Tibial artery (tissue), 4 donors: ENCODE data around the gene RAE1.
"Not testable (repeated sequence)": the region's sequence is repeated elsewhere in the genome, so short reads cannot be mapped to it uniquely, and the experiment has no call there.

ENCODE experiments used
- DNase-seq, 2 donors: peaks; one replicate each; pipeline ENCODE4 v3.0.0-alpha.2; 2019
- H3K27ac ChIP-seq, 2 donors: fragments of 200-600 bp; sonication (generic) in 1 of 2; 1 replicate in 1 of 2; 2 replicates in 1 of 2; pipeline ENCODE4 v1.5.1; 2018 to 2019; ENCODE audit warnings: mild to moderate bottlenecking in 1 of 2
- H3K27me3 ChIP-seq, 2 donors: fragments of 200-600 bp; sonication (generic) in 1 of 2; one replicate each; pipeline versions ENCODE4 v1.5.1 to v1.6.0; 2016 to 2019
- H3K36me3 ChIP-seq, 3 donors: fragments of 200-600 bp; sonication (generic) in 2 of 3; one replicate each; pipeline ENCODE4 v1.5.1; 2016 to 2019; ENCODE audit warnings: mild to moderate bottlenecking in 2 of 3
- H3K4me1 ChIP-seq, 4 donors: fragments of 200-600 bp; sonication (generic) in 2 of 4; 1 replicate in 3 of 4; 2 replicates in 1 of 4; pipeline ENCODE4 v1.5.1; 2016 to 2019
- H3K4me3 ChIP-seq, 2 donors: fragments of 200-600 bp; sonication (generic) in 1 of 2; 1 replicate in 1 of 2; 2 replicates in 1 of 2; pipeline ENCODE4 v1.5.1; 2018 to 2019; ENCODE audit warnings: mild to moderate bottlenecking in 2 of 2
- H3K9me3 ChIP-seq, 3 donors: fragments of 200-600 bp; sonication (generic) in 1 of 3; one replicate each; pipeline ENCODE4 v1.5.1; 2016 to 2019
- intact Hi-C: fragments of 100-400 bp; cut with DNase I; formaldehyde crosslinking; loops from one replicate; pipeline ENCODE4 v1.15.0; 2023; ENCODE audit warnings: low total_unique reads
- TF ChIP-seq, protein P1 (sequence below), 2 experiments: fragments of 200-600 bp in 1 of 2; fragments of 450-650 bp in 1 of 2; IDR thresholded peaks; one replicate each; pipeline ENCODE4 v1.5.1; 2017 to 2019; ENCODE audit warnings: antibody characterized with exemption in 2 of 2, mild to moderate bottlenecking in 1 of 2, moderate library complexity in 1 of 2

RAE1 gene

DNA sequence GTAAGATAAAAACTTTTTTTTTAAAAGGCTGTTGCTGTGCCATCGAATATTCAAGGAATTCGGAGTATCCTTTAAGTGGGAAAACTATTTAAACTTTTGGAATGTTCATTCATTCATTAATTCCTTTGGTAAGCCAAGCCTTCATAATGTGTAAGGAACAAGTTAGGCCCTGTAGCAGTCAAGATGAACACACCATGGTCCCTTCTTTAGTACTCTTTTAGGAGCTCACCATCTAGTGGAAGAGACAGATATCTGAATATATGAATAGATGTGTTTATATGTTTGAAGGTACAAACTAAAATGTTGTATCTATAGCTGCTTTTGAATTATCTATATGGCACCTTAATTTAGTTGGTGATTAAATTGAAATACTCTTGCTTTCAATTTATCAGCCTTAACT is 15.7 kb upstream of the RAE1 start:
- Histone ChIP-seq H3K36me3 (no peaks in the 10 kb centered on the region), H3K4me1 (no peaks in the 10 kb centered on the region), H3K9me3 (no peaks in the 10 kb centered on the region), H3K27me3 (peaks cover 0 to 23% of the 10 kb centered on the region in 2 donors), H3K27ac (no peak overlapping the region), H3K4me3 (no peak overlapping the region)
- intact Hi-C loops: no loop called here
- no peak for DNase-seq
- TF ChIP-seq, protein P1, sequence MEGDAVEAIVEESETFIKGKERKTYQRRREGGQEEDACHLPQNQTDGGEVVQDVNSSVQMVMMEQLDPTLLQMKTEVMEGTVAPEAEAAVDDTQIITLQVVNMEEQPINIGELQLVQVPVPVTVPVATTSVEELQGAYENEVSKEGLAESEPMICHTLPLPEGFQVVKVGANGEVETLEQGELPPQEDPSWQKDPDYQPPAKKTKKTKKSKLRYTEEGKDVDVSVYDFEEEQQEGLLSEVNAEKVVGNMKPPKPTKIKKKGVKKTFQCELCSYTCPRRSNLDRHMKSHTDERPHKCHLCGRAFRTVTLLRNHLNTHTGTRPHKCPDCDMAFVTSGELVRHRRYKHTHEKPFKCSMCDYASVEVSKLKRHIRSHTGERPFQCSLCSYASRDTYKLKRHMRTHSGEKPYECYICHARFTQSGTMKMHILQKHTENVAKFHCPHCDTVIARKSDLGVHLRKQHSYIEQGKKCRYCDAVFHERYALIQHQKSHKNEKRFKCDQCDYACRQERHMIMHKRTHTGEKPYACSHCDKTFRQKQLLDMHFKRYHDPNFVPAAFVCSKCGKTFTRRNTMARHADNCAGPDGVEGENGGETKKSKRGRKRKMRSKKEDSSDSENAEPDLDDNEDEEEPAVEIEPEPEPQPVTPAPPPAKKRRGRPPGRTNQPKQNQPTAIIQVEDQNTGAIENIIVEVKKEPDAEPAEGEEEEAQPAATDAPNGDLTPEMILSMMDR (IDR thresholded peaks at IDR 0.05): no peak

DNA sequence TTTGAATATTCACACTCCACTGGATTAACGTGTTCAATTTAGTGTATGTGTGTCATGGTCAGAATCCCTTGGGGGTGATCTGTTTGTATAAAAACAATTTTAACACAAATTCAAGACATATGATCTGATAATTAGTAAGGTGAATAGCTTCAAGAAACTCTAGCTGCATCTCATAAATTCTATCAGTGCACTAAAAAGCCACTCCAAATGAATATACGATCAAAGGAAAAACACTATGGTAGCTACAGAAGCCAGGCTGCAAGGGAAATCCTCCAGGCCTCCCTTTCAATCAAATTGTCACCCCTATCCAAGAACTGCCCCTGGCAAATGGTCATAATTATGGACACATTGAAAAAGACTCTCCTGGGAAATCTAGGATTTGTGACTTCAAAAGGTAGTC is 9.4 kb upstream of the RAE1 start:
- peaks cover 0 to 17% of the 10 kb centered on the region in 2 donors for H3K27me3 ChIP-seq
- no peaks in the 10 kb centered on the region for H3K4me1 ChIP-seq
- no peaks in the 10 kb centered on the region for H3K9me3 ChIP-seq
- H3K4me3 ChIP-seq: no peak overlapping the region
- H3K36me3 ChIP-seq: no peaks in the 10 kb centered on the region
- no peak overlapping the region for H3K27ac ChIP-seq
- DNase-seq: no peak
- intact Hi-C loops: loop anchor here (10.0 kb wide), 1 partner anchor 797 kb away; no protein-coding TSS in a partner anchor
- TF ChIP-seq, protein P1 (IDR thresholded peaks at IDR 0.05): no peak

GRCh38 chr20:57342829-57343228 is 8.2 kb upstream of the RAE1 start:
- intact Hi-C loops: loop anchor here (10.0 kb wide), 1 partner anchor 798 kb away; no protein-coding TSS in a partner anchor
- Histone ChIP-seq H3K4me3 (no peak overlapping the region), H3K27me3 (peaks cover 0 to 14% of the 10 kb centered on the region in 2 donors), H3K36me3 (no peaks in the 10 kb centered on the region), H3K27ac (no peak overlapping the region), H3K4me1 (no peaks in the 10 kb centered on the region), H3K9me3 (no peaks in the 10 kb centered on the region)
- DNase-seq: no peak
- TF ChIP-seq, protein P1 (IDR thresholded peaks at IDR 0.05): no peak

DNA sequence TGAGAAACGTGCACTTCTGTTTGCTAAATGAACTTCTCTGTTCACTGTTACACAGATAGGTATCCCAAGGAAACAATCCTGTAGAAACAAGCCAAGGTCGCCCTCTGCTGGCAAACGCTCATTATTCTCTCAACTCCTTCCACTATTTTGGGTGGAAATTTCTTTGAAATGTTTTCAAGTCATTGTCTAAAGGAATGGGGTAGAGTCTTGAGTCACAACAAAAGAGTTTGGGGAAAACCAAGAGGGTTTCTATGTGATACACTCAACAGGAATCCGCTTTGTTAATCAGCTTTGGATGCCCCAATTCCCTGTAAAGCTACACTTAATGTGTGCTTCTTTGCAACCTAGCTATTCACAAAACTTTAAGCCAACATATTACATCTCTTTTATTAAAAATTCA is 4.6 kb upstream of the RAE1 start:
- TF ChIP-seq, protein P1 (IDR thresholded peaks at IDR 0.05): peak; percentile 58 to 65
- Histone ChIP-seq H3K4me3 (no peak overlapping the region), H3K36me3 (no peaks in the 10 kb centered on the region), H3K4me1 (peaks cover 0 to under 1% (median 0%) of the 10 kb centered on the region in 4 donors), H3K27me3 (peaks cover 0 to 10% of the 10 kb centered on the region in 2 donors), H3K9me3 (no peaks in the 10 kb centered on the region), H3K27ac (no peak overlapping the region)
- intact Hi-C loops: loop anchor here (10.0 kb wide), 1 partner anchor 802 kb away; no protein-coding TSS in a partner anchor
- peak in 1 of 2 donors; percentile 73 for DNase-seq

DNA sequence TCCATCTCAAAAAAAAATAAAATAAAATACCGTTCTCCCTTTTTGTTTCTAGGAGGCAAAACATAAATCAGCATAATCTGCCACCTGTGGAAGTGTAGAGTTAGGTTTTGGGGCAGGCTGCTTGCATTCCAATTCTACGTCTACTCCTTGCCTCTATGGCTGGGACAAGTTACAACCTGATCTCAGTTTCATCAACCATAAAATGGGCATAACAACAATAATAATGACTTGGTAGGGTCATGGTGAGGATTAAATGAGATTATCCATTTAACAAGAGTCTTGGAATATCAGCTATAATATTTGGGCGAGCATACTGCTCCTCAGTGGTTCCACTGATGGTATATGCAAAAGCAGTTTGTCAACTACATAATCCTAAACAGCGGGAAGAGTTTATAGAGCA is 3.7 kb upstream of the RAE1 start:
- no peak for DNase-seq
- intact Hi-C loops: loop anchor here (10.0 kb wide), 1 partner anchor 803 kb away; no protein-coding TSS in a partner anchor
- H3K4me3 ChIP-seq: no peak overlapping the region

GRCh38 chr20:57348200-57348921 is 2.7 kb upstream of the RAE1 start:
- H3K27me3 ChIP-seq, H3K36me3 ChIP-seq, H3K9me3 ChIP-seq, H3K4me3 ChIP-seq, H3K27ac ChIP-seq, DNase-seq: not testable (repeated sequence)
- intact Hi-C loops: loop anchor here (10.0 kb wide), 1 partner anchor 804 kb away; no protein-coding TSS in a partner anchor
- H3K4me1 ChIP-seq: peaks cover 0 to 18% (median 10%) of the 10 kb centered on the region in 4 donors

More for the DNA sequence above, 3.7 kb upstream of the RAE1 start:
- Histone ChIP-seq H3K9me3 (no peaks in the 10 kb centered on the region), H3K27me3 (peaks cover 0 to 8% of the 10 kb centered on the region in 2 donors), H3K27ac (no peak overlapping the region), H3K4me1 (peaks cover 0 to 9% (median 9%) of the 10 kb centered on the region in 4 donors), H3K36me3 (no peaks in the 10 kb centered on the region)
- TF ChIP-seq, protein P1 (IDR thresholded peaks at IDR 0.05): no peak

GRCh38 chr20:57348922-57349574 is 2.0 kb upstream of the RAE1 start:
- peaks cover 0 to 18% (median 10%) of the 10 kb centered on the region in 4 donors for H3K4me1 ChIP-seq
- not testable (repeated sequence) for H3K9me3 ChIP-seq, H3K27ac ChIP-seq, H3K4me3 ChIP-seq, H3K27me3 ChIP-seq, H3K36me3 ChIP-seq, DNase-seq
- intact Hi-C loops: loop anchor here (10.0 kb wide), 1 partner anchor 804 kb away; no protein-coding TSS in a partner anchor
